ENCODE data around the gene ASPSCR1. TPM values are rescaled to one million over a fixed set of nuclear protein-coding genes. Genes with fewer than 3 reads are reported as not detected.
A peak's percentile ranks its signal among the peaks of the same experiment; 100 is the strongest.

The ASPSCR1 gene
- total and polyA plus RNA-seq, 2 of the 8 experiments (the other 6 are each of a cell fraction or from before 2014, with no cell fraction given), result 33.3 to 43.7 TPM

DNA sequence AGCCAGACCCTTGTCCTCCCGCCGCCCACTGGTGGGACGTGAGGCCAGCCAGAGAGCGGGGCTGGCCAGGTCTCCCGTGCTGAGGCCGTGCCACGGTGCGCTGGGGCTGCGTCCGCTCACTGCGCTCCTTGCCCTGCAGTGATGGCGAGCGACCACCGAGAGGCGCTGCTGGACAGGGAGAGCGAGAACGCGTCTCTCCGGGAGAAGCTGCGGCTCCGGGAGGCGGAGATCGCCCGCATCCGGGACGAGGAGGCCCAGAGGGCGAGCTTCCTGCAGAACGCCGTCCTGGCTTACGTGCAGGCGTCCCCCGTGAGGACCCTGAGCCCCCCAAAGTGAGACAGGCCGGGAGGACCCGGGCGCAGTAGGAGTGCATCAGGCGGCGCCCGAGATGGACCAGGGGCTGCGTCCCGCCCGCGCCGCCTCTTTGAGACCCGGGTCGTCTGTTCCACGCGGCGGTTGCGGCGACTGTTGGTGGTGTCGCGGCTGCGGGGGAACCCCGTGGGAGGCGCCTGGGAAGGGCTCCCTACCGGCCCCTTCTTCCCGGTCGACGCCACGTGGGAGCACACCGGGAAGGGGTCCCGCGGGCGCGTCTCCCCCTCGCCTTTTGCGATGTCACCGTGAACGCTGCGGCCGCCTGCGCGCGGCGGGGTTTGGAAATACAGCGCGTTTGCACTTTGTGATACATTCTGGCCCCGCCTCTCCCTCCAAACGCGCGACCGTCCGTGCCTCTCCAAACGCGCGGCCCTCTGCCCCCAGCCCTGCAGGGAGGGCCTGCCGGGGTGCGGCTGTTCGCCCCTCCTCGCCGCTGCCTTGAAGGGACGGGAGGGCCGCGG lies 53.3 kb downstream of the ASPSCR1 start (continued):
- peak in 1 of 2 experiments; percentile 10; a peak in 2 of 4 replicates for TF ChIP-seq HDAC2 (IDR thresholded peaks at IDR 0.05; ENCODE audit: borderline replicate concordance in 1 of 2, low read depth in 2 of 2, low read length in 2 of 2)
- peak; percentile 96 to 98 (median 97) for TF ChIP-seq CTCF (IDR thresholded peaks at IDR 0.05; ENCODE audit: control extremely low read depth in 1 of 3, insufficient read depth in 1 of 3, low read depth in 1 of 3, low read length in 3 of 3)
- peak; percentile 32 for TF ChIP-seq TAF7 (optimal IDR thresholded peaks at IDR 0.05; ENCODE audit: borderline replicate concordance, low read depth, low read length)
- peak; percentile 57; the same call in 1 of the 2 replicates for TF ChIP-seq CHD2 (IDR thresholded peaks at IDR 0.05; ENCODE audit: low read length)
- TF ChIP-seq CREB1 (IDR thresholded peaks at IDR 0.05), result peak; percentile 58
- TF ChIP-seq BACH1 (IDR thresholded peaks at IDR 0.05; ENCODE audit: low read length), result peak; percentile 71; the same call in 1 of the 2 replicates
- TF ChIP-seq EZH2 (IDR thresholded peaks at IDR 0.05; ENCODE audit: low read depth, low read length, severe bottlenecking), result peak; percentile 23
- TF ChIP-seq RAD21 (IDR thresholded peaks at IDR 0.05 in 1 of 2, conservative IDR thresholded peaks at IDR 0.05 in 1 of 2; ENCODE audit: low read depth in 2 of 2, low read length in 2 of 2), result peak; percentile 97
- no peak for TF ChIP-seq CBX5 (IDR thresholded peaks at IDR 0.05; ENCODE audit: low read depth, low read length)
- peak; percentile 24; the same call in 1 of the 2 replicates for TF ChIP-seq USF2 (IDR thresholded peaks at IDR 0.05; ENCODE audit: low read length)
